ENCODE measurements around the gene AFMID.

The AFMID gene

GRCh38 chr17:78255029-78255656 is 68.0 kb downstream of the AFMID start:
- DNase-seq (ENCODE audit: low read depth in 2 of 2): no peak

- DNase-seq (ENCODE audit: low read depth in 2 of 2): no peak
Measured at GRCh38 chr17:78255953-78256706, 69.0 kb downstream of the AFMID start.

- no peak for DNase-seq (ENCODE audit: low read depth in 2 of 2)
Measured at GRCh38 chr17:78256707-78257591, 69.8 kb downstream of the AFMID start.
